Mesothelial cell of epicardium (in vitro differentiated cells): ENCODE data around the gene ZNF568. TPM values are rescaled to one million over a fixed set of nuclear protein-coding genes. Genes with fewer than 3 reads are reported as not detected.

Experiments
- DNase-seq, 2 experiments: peaks; one replicate each; pipeline ENCODE4 v3.0.0; 2021; ENCODE audit warnings: low spot score in 2 of 2; ENCODE audit not compliant: unreplicated experiment in 2 of 2
- H3K27ac Mint-ChIP-seq: 2 replicates; pipeline ENCODE4 v1.8.0; 2021; ENCODE audit warnings: mixed read lengths
- H3K27me3 Mint-ChIP-seq: 2 replicates; pipeline ENCODE4 v1.8.0; 2021; ENCODE audit warnings: low read depth, mixed read lengths
- H3K36me3 Mint-ChIP-seq: 2 replicates; pipeline ENCODE4 v1.8.0; 2021; ENCODE audit warnings: mixed read lengths
- H3K4me1 Mint-ChIP-seq: 2 replicates; pipeline ENCODE4 v1.8.0; 2021; ENCODE audit warnings: mixed read lengths
- H3K4me3 Mint-ChIP-seq: 2 replicates; pipeline ENCODE4 v1.8.0; 2021; ENCODE audit warnings: mild to moderate bottlenecking, moderate library complexity, mixed read lengths
- H3K9me3 Mint-ChIP-seq: 2 replicates; pipeline ENCODE4 v1.8.0; 2021; ENCODE audit warnings: mixed read lengths
- total RNA-seq: library from RNA; stranded (reverse); gene quantifications from 3 replicates; pipeline ENCODE4 v1.2.1, GENCODE V29; 2021
- TF ChIP-seq, protein P1 (sequence below): fragments of 200-600 bp; sonication (generic); IDR thresholded peaks from one replicate; pipeline ENCODE4 v1.5.0; 2021; ENCODE audit warnings: antibody characterized with exemption; ENCODE audit not compliant: unreplicated experiment

ZNF568 gene
- total RNA-seq, 1 donor from 2014 or later, result 9.8 TPM

DNA sequence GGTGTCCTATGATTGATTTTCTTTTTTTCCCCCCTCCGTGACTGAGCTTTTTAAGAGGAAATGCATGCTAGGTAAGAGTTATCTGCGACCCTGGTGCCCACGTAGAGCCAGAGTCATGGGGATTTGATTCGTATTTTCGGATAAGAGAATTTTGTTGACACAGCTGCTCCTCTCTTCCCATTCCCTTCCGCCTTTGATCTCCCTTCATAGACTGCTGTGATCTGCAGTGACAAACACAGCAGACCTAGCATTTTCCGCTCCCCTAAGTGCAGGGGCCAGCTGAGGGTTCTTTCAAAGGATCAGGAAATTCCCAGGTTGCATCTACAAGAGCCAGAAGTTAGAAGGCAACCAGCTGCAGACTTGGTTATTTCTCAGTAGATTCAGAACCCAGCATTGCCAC, 70.5 kb downstream of the ZNF568 start:
- peaks cover 19% of the 10 kb centered on the region for H3K36me3 Mint-ChIP-seq
- peaks cover 78% of the 10 kb centered on the region for H3K9me3 Mint-ChIP-seq
- TF ChIP-seq, protein P1, sequence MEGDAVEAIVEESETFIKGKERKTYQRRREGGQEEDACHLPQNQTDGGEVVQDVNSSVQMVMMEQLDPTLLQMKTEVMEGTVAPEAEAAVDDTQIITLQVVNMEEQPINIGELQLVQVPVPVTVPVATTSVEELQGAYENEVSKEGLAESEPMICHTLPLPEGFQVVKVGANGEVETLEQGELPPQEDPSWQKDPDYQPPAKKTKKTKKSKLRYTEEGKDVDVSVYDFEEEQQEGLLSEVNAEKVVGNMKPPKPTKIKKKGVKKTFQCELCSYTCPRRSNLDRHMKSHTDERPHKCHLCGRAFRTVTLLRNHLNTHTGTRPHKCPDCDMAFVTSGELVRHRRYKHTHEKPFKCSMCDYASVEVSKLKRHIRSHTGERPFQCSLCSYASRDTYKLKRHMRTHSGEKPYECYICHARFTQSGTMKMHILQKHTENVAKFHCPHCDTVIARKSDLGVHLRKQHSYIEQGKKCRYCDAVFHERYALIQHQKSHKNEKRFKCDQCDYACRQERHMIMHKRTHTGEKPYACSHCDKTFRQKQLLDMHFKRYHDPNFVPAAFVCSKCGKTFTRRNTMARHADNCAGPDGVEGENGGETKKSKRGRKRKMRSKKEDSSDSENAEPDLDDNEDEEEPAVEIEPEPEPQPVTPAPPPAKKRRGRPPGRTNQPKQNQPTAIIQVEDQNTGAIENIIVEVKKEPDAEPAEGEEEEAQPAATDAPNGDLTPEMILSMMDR, result no peak
- no peaks in the 10 kb centered on the region for H3K4me1 Mint-ChIP-seq
- H3K27me3 Mint-ChIP-seq, result no peaks in the 10 kb centered on the region
- DNase-seq, result no peak
- no peak overlapping the region for H3K4me3 Mint-ChIP-seq
- no peak overlapping the region for H3K27ac Mint-ChIP-seq

DNA sequence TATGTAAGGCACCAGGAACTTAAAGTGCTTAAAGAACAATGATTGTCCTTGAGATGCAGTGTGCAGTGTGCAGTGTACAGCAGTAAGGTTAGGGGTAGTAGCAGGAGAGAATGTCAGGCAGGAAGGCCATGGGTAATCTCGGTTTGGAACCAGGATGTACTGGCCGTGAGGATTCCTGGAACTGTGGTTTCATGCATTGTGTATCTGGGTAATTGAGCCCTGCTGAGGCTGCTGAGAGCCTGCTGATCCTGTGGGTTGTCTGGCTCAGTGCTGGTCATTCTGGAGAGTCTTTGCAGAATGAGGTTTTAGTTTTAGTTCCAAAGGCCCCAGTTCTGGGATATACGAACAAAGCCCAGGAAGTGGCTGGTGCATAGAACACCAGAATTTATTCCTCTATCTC, 71.0 kb downstream of the ZNF568 start:
- no peak for DNase-seq
- Mint-ChIP-seq H3K9me3 (peaks cover 77% of the 10 kb centered on the region), H3K27ac (no peak overlapping the region), H3K27me3 (no peaks in the 10 kb centered on the region), H3K4me3 (no peak overlapping the region), H3K36me3 (peaks cover 21% of the 10 kb centered on the region), H3K4me1 (no peaks in the 10 kb centered on the region)
- TF ChIP-seq, protein P1, result no peak

DNA sequence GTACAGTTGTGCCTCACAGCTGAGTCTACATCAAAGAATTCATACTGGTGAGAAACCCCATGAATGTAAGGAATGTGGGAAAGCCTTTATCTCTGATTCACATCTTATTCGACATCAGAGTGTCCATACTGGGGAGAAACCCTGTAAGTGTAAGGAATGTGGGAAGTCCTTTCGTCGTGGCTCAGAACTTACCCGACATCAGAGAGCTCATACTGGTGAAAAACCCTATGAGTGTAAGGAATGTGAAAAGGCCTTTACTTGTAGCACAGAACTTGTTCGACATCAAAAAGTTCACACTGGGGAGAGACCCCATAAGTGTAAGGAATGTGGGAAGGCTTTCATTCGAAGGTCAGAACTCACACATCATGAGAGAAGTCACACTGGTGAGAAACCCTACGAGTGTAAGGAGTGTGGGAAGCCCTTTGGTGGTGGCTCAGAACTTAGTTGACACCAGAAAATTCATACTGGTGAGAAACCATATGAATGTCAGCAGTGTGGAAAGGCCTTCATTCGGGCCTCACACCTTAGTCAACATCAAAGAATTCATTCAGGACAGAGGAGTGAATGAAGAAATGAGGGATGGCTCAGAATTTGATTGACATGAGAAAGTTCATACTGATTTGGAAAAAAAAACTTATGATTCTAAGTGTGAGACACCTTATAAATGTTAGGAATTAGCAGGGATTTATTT, 81.2 kb downstream of the ZNF568 start:
- Mint-ChIP-seq H3K36me3 (peaks cover 35% of the 10 kb centered on the region), H3K4me1 (no peaks in the 10 kb centered on the region), H3K4me3 (no peak overlapping the region), H3K9me3 (peaks cover 65% of the 10 kb centered on the region), H3K27me3 (no peaks in the 10 kb centered on the region), H3K27ac (no peak overlapping the region)
- TF ChIP-seq, protein P1, result no peak
- DNase-seq, result no peak

DNA sequence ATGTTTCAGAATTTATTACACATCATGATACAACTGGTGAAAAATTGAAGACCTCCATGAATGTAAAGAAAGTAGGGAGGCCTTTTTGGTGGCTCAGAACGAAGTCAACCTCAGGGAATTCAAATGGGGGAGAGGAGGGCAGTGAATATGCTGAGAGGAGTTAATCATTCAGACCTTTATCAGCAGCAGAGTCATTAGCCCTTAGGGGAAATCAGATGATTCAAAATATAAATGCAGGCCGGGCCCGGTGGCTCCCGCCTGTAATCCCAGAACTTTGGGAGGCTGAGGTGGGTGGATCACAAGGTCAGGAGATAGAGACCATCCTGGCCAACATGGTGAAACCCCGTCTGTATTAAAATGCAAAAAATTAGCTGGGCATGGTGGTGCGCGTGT, 81.7 kb downstream of the ZNF568 start:
- Mint-ChIP-seq H3K9me3 (peaks cover 60% of the 10 kb centered on the region), H3K27me3 (no peaks in the 10 kb centered on the region), H3K36me3 (peaks cover 31% of the 10 kb centered on the region), H3K27ac (no peak overlapping the region), H3K4me1 (no peaks in the 10 kb centered on the region), H3K4me3 (no peak overlapping the region)
- no peak for DNase-seq
- TF ChIP-seq, protein P1, result no peak

DNA sequence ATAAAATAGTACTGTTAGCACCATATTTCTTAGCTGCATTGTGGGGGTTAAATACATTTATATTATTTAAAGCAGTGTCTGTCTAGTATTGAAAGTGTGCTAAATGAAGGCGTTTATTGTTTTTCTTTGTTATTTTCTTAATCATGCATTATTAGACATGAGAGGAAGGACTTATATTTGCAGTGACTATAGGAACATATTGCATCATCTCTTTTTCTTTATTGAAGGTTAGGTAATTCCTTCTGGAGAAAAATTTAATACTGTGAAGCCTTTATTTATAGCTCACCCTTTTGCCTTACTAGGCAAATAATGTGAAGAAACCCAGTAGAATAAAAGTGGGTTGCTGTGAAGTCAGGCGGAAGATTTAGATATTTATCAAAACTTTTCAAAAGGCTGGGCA, 83.2 kb downstream of the ZNF568 start:
- TF ChIP-seq, protein P1, result no peak
- Mint-ChIP-seq H3K36me3 (peaks cover 22% of the 10 kb centered on the region), H3K27ac (no peak overlapping the region), H3K9me3 (peaks cover 45% of the 10 kb centered on the region), H3K27me3 (no peaks in the 10 kb centered on the region), H3K4me3 (no peak overlapping the region), H3K4me1 (no peaks in the 10 kb centered on the region)
- DNase-seq, result no peak
